Neuron (in vitro differentiated cells): ENCODE results near the gene SORL1.

Experiments used
- H2AFZ ChIP-seq: one replicate; pipeline ENCODE4 v1.6.1; 2013; ENCODE audit warnings: low read depth, mild to moderate bottlenecking, inconsistent platforms, low read length, moderate library complexity
- H3K27me3 ChIP-seq: one replicate; pipeline ENCODE4 v1.6.1; 2013; ENCODE audit warnings: low read length; ENCODE audit not compliant: insufficient read depth
- H3K36me3 ChIP-seq: one replicate; pipeline ENCODE4 v1.6.1; 2013; ENCODE audit warnings: low read length; ENCODE audit not compliant: insufficient read depth
- H3K4me1 ChIP-seq: one replicate; pipeline ENCODE4 v1.6.1; 2013; ENCODE audit warnings: low read length; ENCODE audit not compliant: insufficient read depth
- H3K4me3 ChIP-seq: 2 replicates; pipeline ENCODE4 v1.5.1; 2013; ENCODE audit warnings: mild to moderate bottlenecking, low read length, moderate library complexity
- H3K9me3 ChIP-seq: one replicate; pipeline ENCODE4 v1.6.1; 2013; ENCODE audit warnings: low read length

SORL1 gene

GRCh38 chr11:121418625-121419114 lies 33.4 kb upstream of the SORL1 start:
- Histone ChIP-seq H2AFZ (no peak overlapping the region), H3K36me3 (no peaks in the 10 kb centered on the region), H3K4me3 (no peak overlapping the region), H3K9me3 (no peaks in the 10 kb centered on the region), H3K27me3 (no peaks in the 10 kb centered on the region), H3K4me1 (no peaks in the 10 kb centered on the region)

- H3K27me3 ChIP-seq: no peaks in the 10 kb centered on the region
- no peak overlapping the region for H2AFZ ChIP-seq
- H3K4me3 ChIP-seq: no peak overlapping the region
- no peaks in the 10 kb centered on the region for H3K36me3 ChIP-seq
- no peaks in the 10 kb centered on the region for H3K9me3 ChIP-seq
- no peaks in the 10 kb centered on the region for H3K4me1 ChIP-seq
Measured at GRCh38 chr11:121419836-121420235, 32.3 kb upstream of the SORL1 start.

- Histone ChIP-seq H3K9me3 (no peaks in the 10 kb centered on the region), H3K4me1 (no peaks in the 10 kb centered on the region), H3K27me3 (no peaks in the 10 kb centered on the region), H3K4me3 (no peak overlapping the region), H3K36me3 (no peaks in the 10 kb centered on the region), H2AFZ (no peak overlapping the region)
Measured at GRCh38 chr11:121420398-121420797, 31.7 kb upstream of the SORL1 start.

GRCh38 chr11:121421149-121421901 lies 30.8 kb upstream of the SORL1 start:
- no peaks in the 10 kb centered on the region for H3K4me1 ChIP-seq
- no peak overlapping the region for H2AFZ ChIP-seq
- no peaks in the 10 kb centered on the region for H3K27me3 ChIP-seq
- no peaks in the 10 kb centered on the region for H3K36me3 ChIP-seq
- H3K4me3 ChIP-seq: no peak overlapping the region
- H3K9me3 ChIP-seq: no peaks in the 10 kb centered on the region

GRCh38 chr11:121422675-121423074 lies 29.4 kb upstream of the SORL1 start:
- no peaks in the 10 kb centered on the region for H3K36me3 ChIP-seq
- H3K27me3 ChIP-seq: no peaks in the 10 kb centered on the region
- no peak overlapping the region for H3K4me3 ChIP-seq
- H3K9me3 ChIP-seq: peaks cover 3% of the 10 kb centered on the region
- H3K4me1 ChIP-seq: no peaks in the 10 kb centered on the region
- no peak overlapping the region for H2AFZ ChIP-seq

GRCh38 chr11:121425828-121426227 lies 26.3 kb upstream of the SORL1 start:
- Histone ChIP-seq H3K9me3 (peaks cover 3% of the 10 kb centered on the region), H3K36me3 (no peaks in the 10 kb centered on the region), H2AFZ (no peak overlapping the region), H3K4me3 (no peak overlapping the region), H3K27me3 (no peaks in the 10 kb centered on the region), H3K4me1 (no peaks in the 10 kb centered on the region)

- peaks cover 3% of the 10 kb centered on the region for H3K9me3 ChIP-seq
- no peaks in the 10 kb centered on the region for H3K4me1 ChIP-seq
- H2AFZ ChIP-seq: peak overlapping the region; percentile 9
- H3K36me3 ChIP-seq: no peaks in the 10 kb centered on the region
- H3K27me3 ChIP-seq: no peaks in the 10 kb centered on the region
- H3K4me3 ChIP-seq: no peak overlapping the region
Measured at GRCh38 chr11:121426476-121427399, 25.4 kb upstream of the SORL1 start.

GRCh38 chr11:121427400-121427744 lies 24.7 kb upstream of the SORL1 start:
- H3K36me3 ChIP-seq: no peaks in the 10 kb centered on the region
- no peaks in the 10 kb centered on the region for H3K27me3 ChIP-seq
- peaks cover 3% of the 10 kb centered on the region for H3K9me3 ChIP-seq
- no peak overlapping the region for H3K4me3 ChIP-seq
- H2AFZ ChIP-seq: no peak overlapping the region
- H3K4me1 ChIP-seq: no peaks in the 10 kb centered on the region

GRCh38 chr11:121429556-121429955 lies 22.6 kb upstream of the SORL1 start:
- no peaks in the 10 kb centered on the region for H3K27me3 ChIP-seq
- peaks cover 3% of the 10 kb centered on the region for H3K9me3 ChIP-seq
- no peaks in the 10 kb centered on the region for H3K36me3 ChIP-seq
- no peak overlapping the region for H2AFZ ChIP-seq
- H3K4me1 ChIP-seq: no peaks in the 10 kb centered on the region
- no peak overlapping the region for H3K4me3 ChIP-seq

- H2AFZ ChIP-seq: no peak overlapping the region
- H3K36me3 ChIP-seq: no peaks in the 10 kb centered on the region
- H3K4me1 ChIP-seq: no peaks in the 10 kb centered on the region
- no peaks in the 10 kb centered on the region for H3K9me3 ChIP-seq
- no peaks in the 10 kb centered on the region for H3K27me3 ChIP-seq
- no peak overlapping the region for H3K4me3 ChIP-seq
Measured at GRCh38 chr11:121431820-121432526, 20.1 kb upstream of the SORL1 start.

- H3K27me3 ChIP-seq: no peaks in the 10 kb centered on the region
- no peaks in the 10 kb centered on the region for H3K9me3 ChIP-seq
- H3K4me1 ChIP-seq: no peaks in the 10 kb centered on the region
- no peak overlapping the region for H3K4me3 ChIP-seq
- H2AFZ ChIP-seq: no peak overlapping the region
- H3K36me3 ChIP-seq: no peaks in the 10 kb centered on the region
Measured at GRCh38 chr11:121435132-121435531, 17.0 kb upstream of the SORL1 start.

- no peaks in the 10 kb centered on the region for H3K9me3 ChIP-seq
- H3K36me3 ChIP-seq: no peaks in the 10 kb centered on the region
- H3K27me3 ChIP-seq: no peaks in the 10 kb centered on the region
- H2AFZ ChIP-seq: no peak overlapping the region
- H3K4me1 ChIP-seq: no peaks in the 10 kb centered on the region
- H3K4me3 ChIP-seq: no peak overlapping the region
Measured at GRCh38 chr11:121435551-121436511, 16.3 kb upstream of the SORL1 start.
